K562 (cell line): ENCODE results near the gene MRPL16. TPM values are rescaled to one million over a fixed set of nuclear protein-coding genes. Genes with fewer than 3 reads are reported as not detected.
A peak's percentile ranks its signal among the peaks of the same experiment; 100 is the strongest.

Source experiments
- EP400 ChIP-seq: fragments of 450-650 bp; IDR thresholded peaks from 2 replicates; pipeline ENCODE4 v1.6.1; 2017; ENCODE audit warnings: antibody characterized with exemption, mild to moderate bottlenecking, moderate library complexity
- HMG20B ChIP-seq: fragments of 250-450 bp; sonication (Bioruptor Pico); IDR thresholded peaks from 2 replicates; pipeline ENCODE4 v1.5.0; 2021; ENCODE audit warnings: mild to moderate bottlenecking
- ILK ChIP-seq: fragments of 450-650 bp; IDR thresholded peaks from 2 replicates; pipeline ENCODE4 v1.6.1; 2016; ENCODE audit warnings: missing genetic modification characterization, low read depth, mild to moderate bottlenecking, missing compliant biosample characterization, moderate library complexity, borderline replicate concordance
- KAT8 ChIP-seq: fragments of 450-650 bp; IDR thresholded peaks from 2 replicates; pipeline ENCODE4 v1.6.1; 2016; ENCODE audit warnings: low read depth, mild to moderate bottlenecking
- KLF6 ChIP-seq: fragments of 250-450 bp; sonication (Bioruptor Pico); IDR thresholded peaks from 2 replicates; pipeline ENCODE4 v1.4.0; 2020; ENCODE audit warnings: mild to moderate bottlenecking, moderate library complexity, borderline replicate concordance
- L3MBTL2 ChIP-seq: fragments of 450-650 bp; IDR thresholded peaks from 2 replicates; pipeline ENCODE4 v1.6.1; 2016; ENCODE audit warnings: mild to moderate bottlenecking, moderate library complexity
- MTA2 ChIP-seq: fragments of 450-650 bp; IDR thresholded peaks from 2 replicates; pipeline ENCODE4 v1.6.1; 2016; ENCODE audit warnings: low read depth
- PBX2 ChIP-seq, 2 experiments: IDR thresholded peaks in 1 of 2; conservative IDR thresholded peaks in 1 of 2; 2 replicates each; pipeline ENCODE4 v1.6.1; 2016; ENCODE audit warnings: low read depth in 2 of 2, mild to moderate bottlenecking in 1 of 2, missing compliant biosample characterization in 1 of 2, missing genetic modification characterization in 1 of 2, moderate library complexity in 1 of 2
- PRPF4 ChIP-seq: fragments of 200-400 bp; formaldehyde crosslinking; IDR thresholded peaks from one replicate; pipeline ENCODE4 v1.6.1; 2017; ENCODE audit warnings: low read length, low read depth, mild to moderate bottlenecking; ENCODE audit not compliant: insufficient read depth, poor library complexity, severe bottlenecking
- SRSF1 ChIP-seq: fragments of 200-400 bp; formaldehyde crosslinking; IDR thresholded peaks from 2 replicates; pipeline ENCODE4 v1.6.1; 2017; ENCODE audit warnings: mild to moderate bottlenecking, low read depth, low read length, moderate library complexity
- STAT5A ChIP-seq: IDR thresholded peaks from 2 replicates; pipeline ENCODE4 v1.6.1; 2012; ENCODE audit warnings: low read length, inconsistent platforms, borderline replicate concordance
- USF1 ChIP-seq: sonication (generic); formaldehyde crosslinking; IDR thresholded peaks from 2 replicates; pipeline ENCODE4 v1.9.0; 2022; ENCODE audit warnings: mild to moderate bottlenecking, missing genetic modification reagents
- XRCC3 ChIP-seq: fragments of 450-650 bp; IDR thresholded peaks from 2 replicates; pipeline ENCODE4 v1.6.1; 2017; ENCODE audit warnings: mild to moderate bottlenecking, moderate library complexity
- ZBTB34 ChIP-seq: fragments of 250-450 bp; sonication (Bioruptor Pico); IDR thresholded peaks from 2 replicates; pipeline ENCODE4 v1.8.0; 2021; ENCODE audit warnings: mild to moderate bottlenecking, moderate library complexity
- ZC3H11A ChIP-seq: IDR thresholded peaks from 2 replicates; pipeline ENCODE4 v1.6.1; 2012; ENCODE audit warnings: low read depth, low read length, improper control_type of control experiment
- ZKSCAN1 ChIP-seq: fragments of 150-350 bp; IDR thresholded peaks from 2 replicates; pipeline ENCODE4 v1.6.1; 2016; ENCODE audit warnings: low read depth, low read length
- ZNF165 ChIP-seq: fragments of 250-450 bp; sonication (Bioruptor Pico); IDR thresholded peaks from 2 replicates; pipeline ENCODE4 v1.4.0; 2020; ENCODE audit warnings: borderline replicate concordance
- ZNF23 ChIP-seq: fragments of 250-450 bp; sonication (Bioruptor Pico); IDR thresholded peaks from 2 replicates; pipeline ENCODE4 v1.4.0; 2020; ENCODE audit warnings: mild to moderate bottlenecking
- ZNF311 ChIP-seq: fragments of 250-450 bp; sonication (Bioruptor Pico); IDR thresholded peaks from 2 replicates; pipeline ENCODE4 v1.4.0; 2020; ENCODE audit warnings: mild to moderate bottlenecking, moderate library complexity
- ZNF444 ChIP-seq: fragments of 250-450 bp; sonication (Bioruptor Pico); IDR thresholded peaks from 2 replicates; pipeline ENCODE4 v1.4.0; 2020; ENCODE audit warnings: mild to moderate bottlenecking, moderate library complexity
- ZNF511 ChIP-seq: sonication (generic); formaldehyde crosslinking; IDR thresholded peaks from 2 replicates; pipeline ENCODE4 v1.8.0; 2022; ENCODE audit warnings: mild to moderate bottlenecking, missing genetic modification reagents
- ZNF699 ChIP-seq: fragments of 250-450 bp; sonication (Bioruptor Pico); IDR thresholded peaks from 2 replicates; pipeline ENCODE4 v1.8.0; 2021; ENCODE audit warnings: mild to moderate bottlenecking, moderate library complexity; ENCODE audit not compliant: insufficient replicate concordance
- ZZZ3 ChIP-seq: fragments of 450-650 bp; IDR thresholded peaks from 2 replicates; pipeline ENCODE4 v1.6.1; 2016; ENCODE audit warnings: antibody characterized with exemption, mild to moderate bottlenecking, moderate library complexity
- polyA plus RNA-seq, 8 experiments: library from polyadenylated mRNA; depleted of rRNA in 4 of 8; stranded (reverse) in 5 of 8; unstranded in 3 of 8; fragments of >200 nt; fragmentation: Nextera tagmentation in 2 of 8; fragmentation: Illumina TruSeq in 1 of 8; extraction: Ambion mirVana in 2 of 8; extraction: Trizol in 1 of 8; gene quantifications; 2 replicates each; pipeline versions ENCODE4 v1.2.1 to v1.2.3, GENCODE V29; 2011 to 2014; ENCODE audit warnings: inconsistent platforms in 1 of 8, missing spikeins in 1 of 8
- total RNA-seq, 7 experiments: library from RNA; depleted of rRNA in 6 of 7; stranded (reverse); fragments of >200 nt in 6 of 7; fragmentation: Illumina TruSeq in 2 of 7; extraction: Trizol in 2 of 7; gene quantifications; 2 replicates each; pipeline versions ENCODE4 v1.2.1 to v1.2.3, GENCODE V29; 2011 to 2021; ENCODE audit warnings: low replicate concordance in 1 of 7

MRPL16 gene
- total and polyA plus RNA-seq, 9 of the 15 experiments (the other 6 are each of a cell fraction or from before 2014, with no cell fraction given) = 63.3 to 209 (median 157) TPM

- TF ChIP-seq PBX2 (CRISPR knock-in tag; IDR thresholded peaks at IDR 0.05; ENCODE audit: low read depth) (no peak), PBX2 (tag; conservative IDR thresholded peaks at IDR 0.05; ENCODE audit: low read depth) (no peak), EP400 (peak; percentile 87), ZKSCAN1 (peak; percentile 63; the same call in 1 of the 2 replicates), ZC3H11A (peak; percentile 93), MTA2 (no peak), ZNF165 (CRISPR knock-in tag) (no peak), ZNF23 (CRISPR knock-in tag) (0 out of 2 replicates have a peak, but pooled peaks have one; percentile 14), L3MBTL2 (peak; percentile 71; the same call in 1 of the 2 replicates), ZNF311 (CRISPR knock-in tag) (no peak), ZBTB34 (CRISPR knock-in tag) (no peak), ILK (tag) (no peak), KAT8 (no peak), ZNF444 (CRISPR knock-in tag) (no peak), KLF6 (CRISPR knock-in tag) (0 out of 2 replicates have a peak, but pooled peaks have one; percentile 33), ZNF699 (CRISPR knock-in tag) (no peak), STAT5A (peak; percentile 20; the same call in 1 of the 2 replicates), USF1 (CRISPR knock-in tag) (0 out of 2 replicates have a peak, but pooled peaks have one; percentile 27), ZNF511 (CRISPR knock-in tag) (peak; percentile 67; the same call in 1 of the 2 replicates), XRCC3 (no peak), PRPF4 (no peak), ZZZ3 (no peak), SRSF1 (no peak), HMG20B (CRISPR knock-in tag) (no peak)
These were observed at the start of gene MRPL16 (continued) for GRCh38 chr11:59810189-59810910.
